Skeletal muscle tissue (tissue), 4 donors: ENCODE data around the gene GRID1. TPM values are rescaled to one million over a fixed set of nuclear protein-coding genes. Genes with fewer than 3 reads are reported as not detected.
A peak's percentile ranks its signal among the peaks of the same experiment; 100 is the strongest.

Source experiments
- H3K27ac ChIP-seq: one replicate; pipeline ENCODE4 v1.7.0; 2013; ENCODE audit warnings: mild to moderate bottlenecking, low read depth, low read length, inconsistent platforms
- H3K27me3 ChIP-seq, 3 donors: one replicate each; pipeline ENCODE4 v1.7.0; 2013; ENCODE audit warnings: low read length in 3 of 3; ENCODE audit not compliant: control insufficient read depth in 3 of 3, insufficient read depth in 3 of 3
- H3K36me3 ChIP-seq, 3 donors: one replicate each; pipeline ENCODE4 v1.7.0; 2013; ENCODE audit warnings: low read length in 3 of 3; ENCODE audit not compliant: control insufficient read depth in 3 of 3, insufficient read depth in 3 of 3
- H3K4me1 ChIP-seq, 3 donors: one replicate each; pipeline ENCODE4 v1.7.0; 2013; ENCODE audit warnings: low read length in 3 of 3, mild to moderate bottlenecking in 3 of 3; ENCODE audit not compliant: control insufficient read depth in 3 of 3, insufficient read depth in 3 of 3
- H3K4me3 ChIP-seq, 3 donors: one replicate each; pipeline ENCODE4 v1.7.0; 2013; ENCODE audit warnings: low read length in 3 of 3
- H3K9ac ChIP-seq, 3 donors: one replicate each; pipeline ENCODE4 v1.7.0; 2013; ENCODE audit warnings: low read length in 3 of 3, mild to moderate bottlenecking in 3 of 3, moderate library complexity in 2 of 3, low read depth in 1 of 3
- H3K9me3 ChIP-seq, 3 donors: one replicate each; pipeline ENCODE4 v1.7.0; 2013; ENCODE audit warnings: low read length in 3 of 3; ENCODE audit not compliant: control insufficient read depth in 3 of 3
- total RNA-seq: library from RNA; depleted of rRNA; stranded (reverse); fragments of >200 nt; gene quantifications from one replicate; pipeline ENCODE4 v1.2.3, GENCODE V29; 2014
- donor health status: Osteomylitis.

The GRID1 gene
- total RNA-seq, 1 donor from 2014 or later = 2.1 TPM

GRCh38 chr10:86004337-86004736 is 362.3 kb downstream of the GRID1 start:
- Histone ChIP-seq H3K27ac (no peak overlapping the region), H3K27me3 (no peaks in the 10 kb centered on the region), H3K4me1 (peaks cover 0 to 11% (median 10%) of the 10 kb centered on the region in 3 donors)

GRCh38 chr10:86003201-86003621 is 363.4 kb downstream of the GRID1 start:
- Histone ChIP-seq H3K27ac (peak overlapping the region; percentile 11), H3K4me1 (peaks cover 0 to 11% (median 10%) of the 10 kb centered on the region in 3 donors), H3K9ac (no peak overlapping the region), H3K36me3 (no peaks in the 10 kb centered on the region), H3K9me3 (no peaks in the 10 kb centered on the region), H3K27me3 (no peaks in the 10 kb centered on the region), H3K4me3 (no peak overlapping the region)

More at GRCh38 chr10:86004337-86004736, 362.3 kb downstream of the GRID1 start:
- Histone ChIP-seq H3K4me3 (no peak overlapping the region), H3K9ac (no peak overlapping the region), H3K36me3 (no peaks in the 10 kb centered on the region), H3K9me3 (no peaks in the 10 kb centered on the region)

DNA sequence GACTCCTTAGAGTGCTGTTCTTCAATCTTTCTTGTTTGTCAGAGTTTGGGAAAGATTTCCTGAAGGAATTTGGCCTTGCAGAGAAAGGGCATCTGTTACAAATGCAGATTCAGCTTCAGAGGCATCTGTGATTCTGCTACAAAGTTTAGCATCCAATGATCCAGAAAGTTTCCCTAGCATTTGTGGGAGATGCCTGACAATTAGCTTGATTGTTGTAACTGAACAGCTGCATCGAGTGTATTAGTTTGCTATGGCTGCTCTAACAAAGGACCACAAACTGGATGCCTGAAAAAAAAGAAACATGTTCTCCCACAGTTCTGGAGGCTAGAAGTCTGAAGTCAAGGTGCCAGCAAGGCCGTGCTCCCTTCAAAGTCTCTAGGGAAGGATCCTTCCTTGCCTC is 365.1 kb downstream of the GRID1 start:
- peaks cover 0 to 2% (median 0%) of the 10 kb centered on the region in 3 donors for H3K9me3 ChIP-seq
- no peaks in the 10 kb centered on the region for H3K27me3 ChIP-seq
- H3K9ac ChIP-seq = no peak overlapping the region
- no peaks in the 10 kb centered on the region for H3K36me3 ChIP-seq
- peaks cover 0 to 11% (median 10%) of the 10 kb centered on the region in 3 donors for H3K4me1 ChIP-seq
- no peak overlapping the region for H3K4me3 ChIP-seq
- no peak overlapping the region for H3K27ac ChIP-seq

GRCh38 chr10:85997544-85997943 is 369.1 kb downstream of the GRID1 start:
- H3K4me1 ChIP-seq = no peaks in the 10 kb centered on the region
- no peak overlapping the region for H3K4me3 ChIP-seq
- H3K27me3 ChIP-seq = no peaks in the 10 kb centered on the region
- no peaks in the 10 kb centered on the region for H3K36me3 ChIP-seq
- no peak overlapping the region for H3K9ac ChIP-seq
- no peak overlapping the region for H3K27ac ChIP-seq
- peaks cover 0 to 2% (median 0%) of the 10 kb centered on the region in 3 donors for H3K9me3 ChIP-seq

GRCh38 chr10:85995791-85996190 is 370.8 kb downstream of the GRID1 start:
- peaks cover 0 to 2% (median 0%) of the 10 kb centered on the region in 3 donors for H3K9me3 ChIP-seq
- no peaks in the 10 kb centered on the region for H3K36me3 ChIP-seq
- H3K27me3 ChIP-seq = peaks cover 0 to 3% (median 2%) of the 10 kb centered on the region in 3 donors
- H3K4me3 ChIP-seq = no peak overlapping the region
- no peak overlapping the region for H3K9ac ChIP-seq
- no peaks in the 10 kb centered on the region for H3K4me1 ChIP-seq
- no peak overlapping the region for H3K27ac ChIP-seq

GRCh38 chr10:85993840-85994507 is 372.6 kb downstream of the GRID1 start:
- Histone ChIP-seq H3K27ac (no peak overlapping the region), H3K36me3 (no peaks in the 10 kb centered on the region), H3K4me3 (no peak overlapping the region), H3K4me1 (no peaks in the 10 kb centered on the region), H3K9me3 (peaks cover 0 to 2% (median 0%) of the 10 kb centered on the region in 3 donors), H3K27me3 (peaks cover 0 to 5% (median 4%) of the 10 kb centered on the region in 3 donors), H3K9ac (no peak overlapping the region)

DNA sequence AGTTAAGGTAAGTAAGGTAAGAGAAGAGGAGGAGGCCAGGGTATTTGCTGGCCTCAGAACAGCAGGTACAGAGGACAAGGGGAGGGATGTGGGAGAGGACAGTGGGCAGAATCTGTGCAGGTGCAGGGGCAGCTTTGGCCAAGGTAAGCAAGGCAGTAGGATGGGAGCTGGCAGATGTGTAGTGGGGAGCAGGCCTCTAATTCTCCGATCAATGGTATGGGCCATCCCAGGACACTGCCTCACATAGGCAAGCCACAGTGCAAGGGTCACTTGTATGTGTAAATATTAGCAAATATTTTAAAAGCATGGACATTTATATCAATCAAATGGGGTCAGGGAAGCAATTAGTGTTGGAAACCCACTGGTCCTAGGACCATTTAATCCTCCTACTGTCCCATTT is 373.5 kb downstream of the GRID1 start:
- H3K9ac ChIP-seq = no peak overlapping the region
- no peaks in the 10 kb centered on the region for H3K36me3 ChIP-seq
- H3K4me1 ChIP-seq = no peaks in the 10 kb centered on the region
- no peak overlapping the region for H3K4me3 ChIP-seq
- peaks cover 0 to 2% (median 0%) of the 10 kb centered on the region in 3 donors for H3K9me3 ChIP-seq
- H3K27me3 ChIP-seq = peaks cover 0 to 11% (median 10%) of the 10 kb centered on the region in 3 donors
- H3K27ac ChIP-seq = no peak overlapping the region

DNA sequence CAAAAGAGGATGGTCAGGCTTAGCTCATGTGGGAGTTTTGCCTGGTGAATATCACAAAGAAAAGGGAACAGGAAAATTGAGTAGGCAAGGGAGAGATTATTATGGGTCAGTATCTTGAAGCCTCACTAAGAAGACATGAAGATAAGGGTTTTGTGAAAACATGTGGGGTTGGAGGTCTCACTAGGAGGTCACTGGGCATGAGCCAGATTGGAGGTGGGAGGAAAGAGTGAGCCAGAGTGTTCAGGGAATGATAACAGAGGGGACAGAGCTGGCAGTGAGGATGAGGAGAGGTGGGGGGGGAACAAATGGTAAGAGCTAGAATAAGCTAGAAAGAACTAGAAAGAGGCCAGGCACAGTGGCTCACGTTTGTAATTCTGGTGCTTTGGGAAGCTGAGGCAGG is 374.3 kb downstream of the GRID1 start:
- no peaks in the 10 kb centered on the region for H3K9me3 ChIP-seq
- H3K4me1 ChIP-seq = no peaks in the 10 kb centered on the region
- no peaks in the 10 kb centered on the region for H3K36me3 ChIP-seq
- H3K9ac ChIP-seq = no peak overlapping the region
- peaks cover 0 to 13% (median 10%) of the 10 kb centered on the region in 3 donors for H3K27me3 ChIP-seq
- H3K27ac ChIP-seq = no peak overlapping the region
- no peak overlapping the region for H3K4me3 ChIP-seq

GRCh38 chr10:85986777-85987176 is 379.8 kb downstream of the GRID1 start:
- no peak overlapping the region for H3K4me3 ChIP-seq
- H3K36me3 ChIP-seq = no peaks in the 10 kb centered on the region
- H3K27me3 ChIP-seq = peaks cover 0 to 13% (median 10%) of the 10 kb centered on the region in 3 donors
- H3K4me1 ChIP-seq = no peaks in the 10 kb centered on the region
- no peak overlapping the region for H3K9ac ChIP-seq
- H3K27ac ChIP-seq = no peak overlapping the region
- H3K9me3 ChIP-seq = no peaks in the 10 kb centered on the region

DNA sequence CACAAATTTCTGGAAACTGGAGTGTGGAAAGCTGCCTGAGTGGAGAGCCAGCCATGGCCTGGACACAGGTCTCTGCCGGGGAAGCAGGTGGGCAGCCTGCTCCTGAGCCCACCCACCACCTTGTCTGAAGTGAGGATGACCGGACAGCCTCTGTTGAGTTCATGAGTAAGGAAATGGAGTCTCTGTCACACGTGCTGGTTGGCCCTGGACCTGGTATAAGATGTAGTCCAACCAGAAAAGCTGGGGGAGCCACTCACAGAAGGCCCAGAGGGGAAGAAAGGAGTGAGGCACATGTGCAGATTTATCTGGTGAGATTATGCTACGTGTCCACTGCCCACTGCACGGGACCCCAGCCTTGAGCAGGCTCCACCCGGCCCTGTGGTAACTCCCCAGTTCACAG is 383.5 kb downstream of the GRID1 start:
- H3K9me3 ChIP-seq = no peaks in the 10 kb centered on the region
- H3K27me3 ChIP-seq = peaks cover 0 to 3% (median 0%) of the 10 kb centered on the region in 3 donors
- H3K9ac ChIP-seq = no peak overlapping the region
- no peaks in the 10 kb centered on the region for H3K36me3 ChIP-seq
- no peaks in the 10 kb centered on the region for H3K4me1 ChIP-seq
- no peak overlapping the region for H3K27ac ChIP-seq
- H3K4me3 ChIP-seq = no peak overlapping the region
